Cerebellar cortex (tissue), 1 donor: ENCODE measurements around the gene REV3L.
"Not testable (repeated sequence)": the region's sequence is repeated elsewhere in the genome, so short reads cannot be mapped to it uniquely, and the experiment has no call there.

Experiments used
- DNase-seq: peaks from one replicate; pipeline ENCODE4 v3.0.0-alpha.2; 2015; ENCODE audit warnings: low spot score

Gene REV3L

DNA sequence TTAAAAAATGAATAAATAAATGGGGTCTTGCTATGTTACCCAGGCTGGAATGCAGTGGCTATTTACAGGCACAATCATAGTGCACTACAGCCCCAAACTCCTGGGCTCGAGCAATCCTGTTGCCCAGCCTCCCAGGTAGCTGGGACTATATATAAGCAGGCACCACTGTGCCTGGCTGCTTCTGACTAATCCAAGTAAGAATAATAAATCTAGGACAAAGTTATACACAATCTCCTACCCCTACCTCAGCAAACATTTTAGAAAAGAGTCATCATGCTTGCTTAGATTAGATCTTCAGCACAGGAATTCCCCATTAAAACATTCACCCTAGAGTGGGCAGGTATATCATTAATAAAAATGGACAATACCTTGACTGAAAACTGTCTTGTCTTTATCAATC is 124.6 kb downstream of the REV3L start:
- no peak for DNase-seq

DNA sequence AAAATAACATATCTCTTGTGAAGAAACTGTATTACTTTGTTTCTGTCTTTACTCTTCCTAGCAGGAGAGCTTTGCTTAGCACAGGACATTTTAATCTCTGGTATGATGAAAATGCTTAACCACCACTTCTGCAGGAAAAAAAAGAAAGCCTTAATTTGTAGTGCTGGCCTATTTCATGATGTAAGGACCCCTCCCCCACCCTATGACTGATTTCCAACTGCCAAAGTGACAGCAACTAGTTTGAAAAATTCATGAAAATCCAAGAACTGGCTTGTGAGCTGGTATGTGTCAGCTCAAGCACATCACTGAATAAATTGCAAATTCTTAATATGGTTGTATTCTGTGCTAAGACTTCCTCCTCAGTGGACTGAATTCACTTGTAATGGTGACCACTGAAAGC is 125.3 kb downstream of the REV3L start:
- no peak for DNase-seq

DNA sequence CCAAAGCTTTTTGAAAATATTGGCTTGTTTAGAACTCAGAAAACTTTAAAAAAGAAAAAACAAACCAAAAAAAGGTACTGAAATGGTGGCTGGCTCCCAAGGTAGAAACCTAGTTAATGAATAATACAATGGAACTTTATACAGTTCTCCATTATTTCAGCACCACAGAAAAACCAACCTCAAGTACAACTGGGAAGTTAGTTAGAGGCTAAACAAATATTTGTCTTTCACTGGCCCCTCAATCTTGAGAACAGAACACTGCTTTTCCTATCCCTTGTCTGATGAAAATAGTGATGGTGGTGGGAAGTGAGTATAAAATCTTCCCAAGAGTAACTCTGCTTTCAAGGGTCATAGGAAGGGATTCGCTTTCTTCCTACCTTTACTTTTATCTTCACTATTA is 126.5 kb downstream of the REV3L start:
- no peak for DNase-seq

- no peak for DNase-seq
Measured at GRCh38 chr6:111354758-111355555, 128.1 kb downstream of the REV3L start.

DNA sequence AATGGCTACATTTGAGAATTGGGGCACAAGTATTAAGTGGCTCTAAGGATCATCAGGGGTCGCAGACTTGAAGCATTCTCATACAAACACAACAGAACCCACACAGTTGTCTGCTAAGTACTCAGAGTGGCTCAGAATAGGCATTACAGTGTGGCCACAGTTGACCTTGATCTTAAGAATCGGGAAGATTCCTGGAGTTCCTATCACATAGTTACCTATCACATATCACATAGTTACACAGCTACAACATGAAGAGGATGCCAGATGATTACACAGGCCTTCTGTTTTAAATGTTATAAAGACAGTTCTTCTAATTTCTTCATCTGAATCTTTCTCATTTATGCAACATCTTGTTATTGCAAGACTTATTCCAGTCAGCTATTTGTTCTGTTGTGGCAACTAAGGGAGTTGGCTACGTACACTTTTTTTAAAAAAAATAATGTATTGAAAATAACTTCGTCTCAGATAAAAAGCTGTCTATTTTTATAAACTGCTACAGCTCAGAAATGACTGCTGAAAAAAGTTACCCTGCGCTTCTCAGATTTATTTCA is 129.0 kb downstream of the REV3L start:
- DNase-seq, result no peak

- DNase-seq, result no peak
Measured at GRCh38 chr6:111347589-111347988, 135.4 kb downstream of the REV3L start.

- DNase-seq, result no peak
Measured at GRCh38 chr6:111342913-111343312, 140.1 kb downstream of the REV3L start.

DNA sequence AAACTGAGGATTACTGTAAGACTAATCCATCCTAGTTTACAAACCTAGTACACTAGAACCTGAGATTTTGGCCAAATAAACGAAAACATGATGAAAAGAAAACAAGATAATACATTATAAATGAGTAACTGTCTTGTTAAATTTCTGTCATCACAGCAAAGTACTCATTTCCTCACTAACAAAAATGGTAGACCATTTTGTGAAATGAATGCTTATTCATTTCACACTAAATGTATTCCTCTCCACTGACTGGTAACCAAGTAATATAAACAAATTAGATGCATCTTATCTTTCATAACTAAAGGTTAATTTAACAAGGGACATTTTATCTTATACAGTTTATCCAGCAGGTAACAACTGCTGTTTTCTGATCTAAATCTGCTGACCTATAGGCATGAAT is 143.7 kb downstream of the REV3L start:
- no peak for DNase-seq

DNA sequence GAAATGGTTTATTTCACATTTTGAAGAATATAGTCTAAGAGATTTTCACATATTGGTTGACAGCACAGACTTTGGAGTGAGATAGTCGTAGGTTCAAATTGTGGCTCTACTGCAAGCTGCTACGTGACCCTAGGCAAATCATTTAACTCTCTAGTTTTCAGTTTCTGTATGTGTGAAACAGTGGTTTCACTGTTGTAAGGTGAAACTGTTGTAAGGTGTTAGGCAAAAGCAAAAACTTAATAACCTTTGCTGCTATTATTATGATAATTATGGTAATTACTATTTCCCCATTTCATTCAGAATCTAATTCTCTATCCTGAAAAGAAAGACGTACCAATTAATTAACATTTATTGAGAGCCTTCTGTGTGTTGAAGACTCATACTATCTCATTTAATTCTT is 144.2 kb downstream of the REV3L start:
- DNase-seq, result no peak

GRCh38 chr6:111337829-111338236 is 145.2 kb downstream of the REV3L start:
- DNase-seq, result no peak

- no peak for DNase-seq
Measured at GRCh38 chr6:111329882-111330633, 153.0 kb downstream of the REV3L start.

DNA sequence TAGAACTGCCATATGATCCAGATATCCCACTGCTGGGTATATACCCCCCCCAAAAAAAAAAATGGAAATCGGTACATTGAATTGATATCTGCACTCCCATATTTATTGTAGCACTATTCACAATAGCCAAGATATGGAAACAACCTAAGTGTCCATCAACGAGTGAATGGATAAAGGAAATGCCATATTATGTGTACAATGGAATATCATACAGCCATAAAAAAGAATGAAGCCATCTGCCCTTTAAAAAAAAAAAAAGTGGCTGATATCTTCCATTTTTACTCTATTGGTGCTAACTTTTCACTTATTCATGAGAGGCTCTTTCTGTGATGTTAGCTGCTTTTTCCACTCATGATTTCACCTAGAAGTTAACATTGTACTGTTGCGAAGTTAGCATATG is 156.5 kb downstream of the REV3L start:
- DNase-seq, result no peak

DNA sequence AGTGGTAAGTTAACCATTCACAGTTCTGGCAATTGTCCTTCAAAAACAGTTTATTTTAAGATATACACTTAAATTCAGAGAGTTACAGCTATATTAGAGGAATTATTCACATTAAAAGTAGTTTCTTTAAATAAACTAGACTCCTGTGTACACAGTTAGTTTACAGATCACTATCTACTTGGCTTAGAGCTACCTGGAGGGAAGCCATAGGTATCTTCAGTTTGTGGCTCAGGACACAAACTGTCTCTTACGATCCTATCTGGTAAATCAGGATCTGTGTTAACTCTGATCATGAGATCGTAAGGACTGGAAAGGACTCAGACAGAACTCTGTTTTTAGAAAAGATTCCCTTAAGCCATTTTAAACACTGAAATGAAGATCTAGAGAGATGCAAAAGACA is 160.9 kb downstream of the REV3L start:
- no peak for DNase-seq

DNA sequence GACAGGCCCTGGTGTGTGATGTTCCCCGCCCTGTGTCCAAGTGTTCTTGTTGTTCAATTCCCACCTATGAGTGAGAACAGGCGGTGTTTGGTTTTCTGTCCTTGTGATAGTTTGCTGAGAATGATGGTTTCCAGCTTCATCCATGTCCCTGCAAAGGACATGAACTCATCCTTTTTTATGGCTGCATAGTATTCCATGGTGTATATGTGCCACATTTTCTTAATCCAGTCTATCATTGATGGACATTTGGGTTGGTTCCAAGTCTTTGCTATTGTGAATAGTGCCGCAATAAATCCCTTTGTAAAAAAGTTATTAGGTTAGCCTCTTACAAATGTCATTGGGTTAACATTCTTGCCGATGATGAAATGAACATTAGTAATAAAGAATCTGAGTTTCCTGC is 175.1 kb downstream of the REV3L start:
- not testable (repeated sequence) for DNase-seq

DNA sequence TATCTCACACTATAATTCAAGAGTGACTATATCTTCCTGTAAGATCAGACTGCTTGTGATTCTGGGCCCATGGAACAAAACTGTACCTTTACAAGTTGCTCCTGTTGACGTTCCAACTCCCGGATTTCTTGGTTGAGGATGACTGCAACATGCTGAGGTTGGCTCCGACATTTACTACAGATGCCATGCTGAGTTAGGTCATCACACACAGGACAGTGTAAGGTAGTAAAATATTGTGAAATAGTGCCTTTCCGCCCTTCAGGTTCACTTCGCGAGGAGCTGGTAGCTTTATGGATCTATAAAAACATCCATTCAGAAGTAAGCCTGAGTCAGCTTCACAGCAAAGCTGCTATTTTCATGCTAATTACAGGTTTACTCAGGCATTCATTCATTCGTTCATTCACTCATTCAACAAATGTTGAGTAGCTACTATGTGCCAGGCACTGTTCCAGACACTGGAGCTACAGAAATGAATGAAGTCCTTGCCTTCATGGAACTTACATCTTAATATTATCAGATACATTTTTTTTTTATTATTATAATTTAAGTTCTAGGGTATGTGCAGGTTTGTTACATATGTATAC is 175.7 kb downstream of the REV3L start:
- DNase-seq, result no peak

DNA sequence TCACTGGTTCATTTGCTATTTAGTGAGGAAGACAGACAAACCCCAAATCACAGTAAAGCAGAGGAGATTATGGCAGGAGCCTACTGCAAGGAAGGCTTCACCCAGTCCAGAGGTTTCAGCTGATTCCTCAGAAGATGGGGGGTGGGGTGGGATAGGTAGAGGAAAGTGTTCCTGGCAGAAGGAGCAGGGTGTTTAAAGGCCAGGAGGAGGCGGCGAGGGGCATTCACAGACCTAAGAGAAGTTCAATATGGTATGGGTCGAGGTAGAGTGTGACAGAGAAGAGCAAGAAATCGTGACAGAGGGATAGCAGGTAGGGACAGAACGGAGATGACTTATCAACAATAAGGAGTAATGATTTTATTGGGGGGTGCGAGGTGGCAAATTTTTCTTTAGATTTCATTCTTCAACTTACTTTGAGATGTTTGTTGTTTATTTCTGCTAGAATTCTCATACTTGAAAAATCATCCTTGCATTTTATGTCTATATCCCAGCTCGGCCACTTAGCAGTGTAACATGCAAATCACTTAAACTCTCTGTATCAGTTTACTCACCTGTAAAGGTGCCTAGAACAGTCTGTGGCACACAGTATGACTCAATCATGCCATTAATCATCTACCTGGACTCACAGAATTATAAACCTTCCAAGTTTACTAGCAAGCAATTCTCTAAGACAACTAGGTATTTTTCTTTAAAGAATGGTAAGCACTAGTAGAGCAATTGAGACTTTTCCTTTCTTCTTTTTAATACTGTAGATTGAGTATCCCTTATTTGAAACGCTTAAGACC is 176.7 kb downstream of the REV3L start:
- no peak for DNase-seq

DNA sequence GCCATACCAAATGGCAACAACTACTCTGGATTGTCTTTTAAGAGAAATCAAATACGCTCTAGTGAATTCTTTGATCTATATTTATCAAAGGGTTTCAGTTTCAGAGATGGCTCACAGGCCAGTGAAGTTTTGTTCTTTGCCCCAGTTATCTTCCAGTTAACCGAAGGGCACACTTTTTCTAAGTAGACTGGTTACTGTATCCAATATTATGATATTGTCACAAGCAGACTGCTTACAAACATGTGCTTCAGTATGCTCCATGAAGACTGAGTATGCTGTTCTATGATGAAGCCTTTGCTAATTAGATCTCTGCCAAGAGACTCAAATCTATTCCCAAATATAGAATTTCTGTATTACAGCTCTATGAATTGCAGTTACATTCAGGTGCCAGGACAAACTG is 181.1 kb downstream of the REV3L start:
- DNase-seq, result no peak

DNA sequence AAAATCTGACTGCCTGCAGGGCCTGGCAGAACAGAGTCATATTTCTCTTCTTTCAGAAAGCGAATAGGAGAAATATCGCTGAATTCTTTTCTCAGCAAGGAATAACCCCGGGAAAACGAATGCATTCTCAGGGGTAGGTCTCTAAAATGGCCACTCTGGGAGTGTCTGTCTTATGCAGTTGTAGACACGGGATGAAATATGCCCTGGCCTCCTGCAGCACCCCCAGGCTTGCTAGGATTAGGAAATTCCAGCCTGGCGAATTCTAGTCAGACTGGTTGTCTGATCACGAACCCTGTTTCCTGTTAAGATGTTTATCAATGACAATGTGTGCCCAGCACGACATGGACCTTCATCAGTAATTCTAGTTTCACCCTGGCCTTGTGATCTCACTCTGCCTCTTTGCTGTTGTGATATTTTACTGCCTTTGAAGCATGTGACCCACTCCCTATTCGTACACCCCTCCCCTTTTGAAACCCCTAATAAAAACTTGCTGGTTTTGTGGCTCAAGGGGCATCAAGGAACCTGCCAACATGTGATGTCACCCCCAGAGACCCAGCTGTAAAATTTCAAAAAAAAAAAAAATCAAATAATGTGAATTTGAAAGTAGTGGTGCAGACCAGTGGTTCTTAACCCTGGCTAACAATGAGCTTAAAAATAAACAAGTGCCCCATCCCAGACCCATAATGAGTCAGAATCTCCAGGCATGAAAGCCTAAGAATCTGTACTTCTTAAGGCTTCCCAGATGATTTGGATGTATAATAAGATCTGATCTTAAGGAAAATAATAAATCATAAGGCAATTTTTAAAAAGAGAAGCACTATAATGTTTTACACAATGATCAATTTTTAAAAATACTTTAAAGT is 181.8 kb downstream of the REV3L start:
- DNase-seq, result not testable (repeated sequence)

GRCh38 chr6:111297776-111298175 is 185.2 kb downstream of the REV3L start:
- no peak for DNase-seq

GRCh38 chr6:111294374-111294967 is 188.5 kb downstream of the REV3L start:
- no peak for DNase-seq
